ENCODE results near the gene COLEC12.

COLEC12 gene

GRCh38 chr18:484749-485464 lies 15.6 kb downstream of the COLEC12 start:
- no peak for TF ChIP-seq CTCF (IDR thresholded peaks at IDR 0.05)

GRCh38 chr18:478681-479080 lies 21.8 kb downstream of the COLEC12 start:
- no peak for TF ChIP-seq CTCF (IDR thresholded peaks at IDR 0.05)

- peak; percentile 33; the same call in 1 of the 2 replicates for TF ChIP-seq CTCF (IDR thresholded peaks at IDR 0.05)
These were observed 22.9 kb downstream of the COLEC12 start for GRCh38 chr18:477565-477964.

GRCh38 chr18:476251-476664 lies 24.2 kb downstream of the COLEC12 start:
- no peak for TF ChIP-seq CTCF (IDR thresholded peaks at IDR 0.05)

- no peak for TF ChIP-seq CTCF (IDR thresholded peaks at IDR 0.05)
These were observed 25.1 kb downstream of the COLEC12 start for GRCh38 chr18:475202-476031.

- no peak for TF ChIP-seq CTCF (IDR thresholded peaks at IDR 0.05)
These were observed 26.1 kb downstream of the COLEC12 start for GRCh38 chr18:474416-474815.

- no peak for TF ChIP-seq CTCF (IDR thresholded peaks at IDR 0.05)
These were observed 26.7 kb downstream of the COLEC12 start for GRCh38 chr18:473802-474201.

All from LNCAP (cell line).